Measurements from ENCODE around the gene RXRA.

- TF ChIP-seq POLR2A (IDR thresholded peaks at IDR 0.05; ENCODE audit: low read depth, low read length) (no peak), POLR2AphosphoS5 (IDR thresholded peaks at IDR 0.05; ENCODE audit: low read depth, low read length) (no peak), TAF1 (IDR thresholded peaks at IDR 0.05; ENCODE audit: low read depth, low read length) (no peak), POU2F2 (IDR thresholded peaks at IDR 0.05; ENCODE audit: low read depth, low read length) (no peak), SPI1 (IDR thresholded peaks at IDR 0.05; ENCODE audit: low read depth, low read length) (no peak)
These were observed 17.4 kb downstream of the RXRA start for GRCh38 chr9:134343637-134344036.

Measured in GM12891 (cell line).